Activated effector memory CD4-positive, alpha-beta T cell treated with Interleukin-2 at 50 U/mL for 16 hours (primary cell): Measurements from ENCODE around the gene TSPAN8.
"Not testable (repeated sequence)": the region's sequence is repeated elsewhere in the genome, so short reads cannot be mapped to it uniquely, and the experiment has no call there.

Source experiments
- DNase-seq: peaks from one replicate; pipeline ENCODE4 v3.0.0-alpha.2; 2020

The TSPAN8 gene

DNA sequence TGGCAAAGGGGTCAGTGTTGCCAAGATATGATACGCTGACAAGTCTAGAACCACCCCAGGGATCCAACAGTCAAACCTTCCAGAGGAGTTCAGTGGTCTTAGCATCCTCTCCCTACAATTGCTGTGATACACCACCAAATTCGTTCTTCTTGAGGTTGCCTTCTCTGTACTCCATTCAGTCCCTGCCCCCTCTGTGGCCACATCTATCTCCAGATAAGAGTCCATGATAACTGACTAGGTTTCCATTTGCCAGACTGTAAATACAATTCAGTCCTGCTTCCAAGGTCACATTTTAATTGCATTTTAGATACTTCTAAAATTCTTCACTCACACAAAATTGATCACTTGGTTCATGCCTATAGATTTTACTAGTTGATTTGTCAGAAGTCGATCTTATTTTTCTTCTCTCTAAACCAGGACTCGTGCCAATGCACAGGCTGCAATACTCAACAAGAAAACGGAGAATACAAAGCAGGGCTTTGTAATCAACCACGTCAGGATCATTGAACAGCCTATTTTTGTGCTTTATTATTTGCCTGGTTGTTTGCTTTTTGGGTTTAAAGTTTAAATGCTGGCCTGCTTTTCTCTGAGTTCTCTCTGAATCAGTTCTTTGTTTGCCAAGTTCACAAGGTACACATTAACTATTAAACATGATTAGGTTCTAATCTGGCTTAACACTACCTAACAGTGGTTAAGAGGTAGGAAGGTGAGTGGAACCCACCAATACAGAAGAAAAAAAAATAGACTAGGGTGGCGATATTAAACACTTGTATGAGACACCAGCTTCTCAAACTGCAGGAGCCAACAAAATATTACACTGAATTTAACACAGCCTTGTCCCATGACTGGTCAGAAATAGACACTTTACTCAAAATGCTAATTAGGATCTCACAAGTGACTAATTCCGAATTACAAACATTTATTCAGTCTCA is 5.3 kb upstream of the TSPAN8 start:
- no peak for DNase-seq

DNA sequence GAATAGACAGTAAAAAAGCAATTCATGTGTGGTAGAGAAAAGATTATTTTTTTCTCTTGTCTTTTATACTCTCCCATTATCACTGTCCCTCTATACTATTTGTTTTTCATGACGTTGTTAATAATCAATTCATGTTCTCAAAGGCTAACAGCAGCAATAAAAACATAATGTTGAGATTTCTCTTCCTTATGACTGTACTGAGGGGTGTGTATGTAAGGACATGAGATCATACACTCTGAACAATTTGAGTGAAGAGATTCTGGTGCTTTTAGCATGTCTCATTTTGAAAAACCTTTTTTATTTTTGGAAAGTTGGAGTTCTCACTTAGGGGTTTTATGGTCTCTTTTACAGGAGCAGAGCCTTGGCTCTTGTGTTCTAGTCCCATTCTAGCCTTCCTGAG is 3.8 kb upstream of the TSPAN8 start:
- no peak for DNase-seq

DNA sequence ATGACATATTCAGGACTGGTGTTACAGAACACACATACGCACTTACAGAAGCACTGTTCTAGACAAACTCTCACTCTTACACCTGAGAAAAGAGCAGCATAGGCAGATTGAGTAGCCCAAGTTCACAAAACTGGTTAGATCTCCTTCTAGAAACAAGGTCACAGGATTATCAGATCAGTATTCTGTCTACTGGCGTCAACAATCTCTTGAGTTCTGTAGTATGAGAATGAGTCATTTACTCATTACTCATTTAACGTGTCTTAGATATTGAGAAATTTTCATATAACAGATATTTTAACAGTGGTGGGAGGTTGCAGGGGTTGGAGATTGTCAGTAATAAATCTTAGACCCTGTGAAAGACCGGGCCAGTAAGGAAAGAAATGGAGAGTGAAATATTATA is 2.8 kb upstream of the TSPAN8 start:
- DNase-seq: no peak

GRCh38 chr12:71159878-71160277 is 2.1 kb upstream of the TSPAN8 start:
- DNase-seq: no peak

DNA sequence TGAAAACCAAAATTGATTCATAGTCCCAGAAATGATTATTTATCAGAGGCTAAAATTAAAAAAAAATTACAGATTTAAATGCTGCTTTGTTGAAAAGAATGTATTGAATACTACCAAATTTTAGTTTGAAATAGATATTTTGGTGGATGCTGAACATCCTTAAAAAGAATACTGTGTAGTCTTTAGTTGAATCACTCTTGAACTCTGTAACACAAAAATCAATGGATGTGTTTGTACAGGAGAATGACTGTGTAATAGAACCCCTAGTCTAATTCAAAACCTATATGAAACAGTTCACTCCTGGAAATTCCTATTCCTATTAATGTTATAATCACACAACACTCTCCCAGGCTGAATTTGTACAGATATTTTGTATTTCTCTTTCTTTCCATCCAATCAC is 1.5 kb upstream of the TSPAN8 start:
- no peak for DNase-seq

DNA sequence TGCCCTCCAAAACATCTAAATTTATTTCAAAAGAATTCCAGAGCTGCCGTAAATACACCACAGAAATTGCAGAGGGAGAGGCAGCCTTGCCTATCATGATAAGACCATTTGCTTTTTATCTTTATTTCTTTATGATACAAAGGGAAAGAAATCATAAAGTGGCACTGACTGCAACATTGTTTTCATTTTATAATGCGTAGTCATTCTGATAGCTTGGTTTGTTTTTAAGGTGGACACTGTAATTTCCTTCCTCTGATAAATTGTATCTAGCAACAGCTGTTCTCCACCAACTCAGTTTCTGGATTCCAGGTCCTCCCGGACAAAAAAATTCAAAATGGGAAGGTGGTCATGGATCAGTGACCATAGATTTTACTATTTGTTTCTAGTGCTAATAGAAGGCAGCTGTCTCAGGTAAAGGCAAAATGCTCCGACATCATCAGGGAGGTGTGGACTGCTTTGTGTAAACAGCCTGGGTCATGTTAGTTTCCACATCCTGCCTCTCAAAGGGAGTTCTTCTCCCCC is 623 bp upstream of the TSPAN8 start:
- DNase-seq: no peak

DNA sequence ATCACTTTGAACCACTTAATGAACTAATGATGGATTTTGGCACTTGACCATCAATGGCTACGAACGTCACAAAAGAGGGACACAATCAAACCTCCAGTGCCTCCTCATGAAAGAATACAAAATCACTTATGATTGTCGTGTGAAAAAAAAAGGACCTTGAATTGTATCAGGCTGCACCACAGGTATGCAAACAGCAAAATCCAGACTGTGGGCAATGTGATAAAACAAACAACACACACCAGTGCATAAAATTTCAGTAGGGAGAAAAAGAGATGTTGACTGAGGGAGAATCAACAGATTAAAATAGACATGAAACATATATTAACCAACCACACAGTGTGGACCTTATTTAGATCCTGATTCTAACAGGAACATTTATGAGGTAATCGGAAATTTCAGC is 2.6 kb downstream of the TSPAN8 start:
- no peak for DNase-seq

DNA sequence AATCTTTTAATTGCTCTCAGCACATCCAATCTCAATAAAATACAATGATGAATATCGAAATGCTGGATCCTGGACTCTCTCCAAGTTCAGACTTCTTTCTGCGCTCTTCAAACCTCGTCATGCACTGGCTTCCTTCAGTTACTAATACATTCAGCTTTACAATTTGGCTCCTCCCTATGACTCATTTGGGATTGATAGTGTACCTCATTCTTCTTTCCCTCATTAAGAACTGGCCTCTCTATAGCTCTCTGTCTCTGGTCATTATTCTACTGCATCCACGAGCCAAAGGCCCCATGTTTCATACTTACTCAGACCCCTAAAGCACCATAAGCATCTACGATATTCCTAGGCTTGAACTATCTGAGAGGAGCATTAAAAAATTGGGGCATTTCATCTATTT is 4.9 kb downstream of the TSPAN8 start:
- no peak for DNase-seq

DNA sequence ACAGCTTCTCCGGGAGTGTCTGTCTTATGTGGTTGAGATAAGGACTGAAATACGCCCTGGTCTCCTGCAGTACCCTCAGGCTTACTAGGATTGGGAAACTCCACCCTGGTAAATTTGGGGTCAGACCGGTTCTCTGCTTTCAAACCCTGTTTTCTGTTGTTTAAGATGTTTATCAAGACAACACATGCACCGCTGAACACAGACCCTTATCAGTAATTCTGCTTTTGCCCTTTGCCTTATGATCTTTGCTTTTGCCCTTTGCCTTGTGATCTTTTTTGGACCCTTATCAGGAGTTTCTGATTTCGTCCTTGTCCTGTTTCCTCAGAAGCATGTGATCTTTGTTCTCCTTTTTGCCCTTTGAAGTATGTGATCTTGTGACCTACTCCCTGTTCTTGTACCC is 7.8 kb downstream of the TSPAN8 start:
- DNase-seq: not testable (repeated sequence)

- no peak for DNase-seq
Measured at GRCh38 chr12:71144682-71145081, 13.1 kb downstream of the TSPAN8 start.

GRCh38 chr12:71142956-71143355 is 14.8 kb downstream of the TSPAN8 start:
- DNase-seq: no peak

DNA sequence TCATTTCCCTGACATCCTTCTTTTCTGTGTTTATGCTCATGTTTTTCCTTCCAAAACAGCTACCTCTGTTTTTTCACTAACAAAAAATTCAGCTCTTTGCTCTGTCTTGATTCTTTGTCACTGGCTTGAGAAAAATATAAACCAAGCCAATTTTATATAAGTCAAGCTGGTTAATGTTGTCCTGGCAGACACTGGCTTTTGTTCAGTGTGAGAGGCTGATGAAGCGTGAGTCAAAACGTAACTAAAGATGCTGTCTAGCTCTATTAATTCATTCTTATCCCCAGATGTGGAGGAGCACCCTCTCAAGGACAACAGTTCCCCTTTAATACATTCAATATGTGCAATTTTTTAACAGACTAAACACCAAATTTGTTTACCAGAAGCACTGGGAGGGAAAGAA is 15.8 kb downstream of the TSPAN8 start:
- no peak for DNase-seq

DNA sequence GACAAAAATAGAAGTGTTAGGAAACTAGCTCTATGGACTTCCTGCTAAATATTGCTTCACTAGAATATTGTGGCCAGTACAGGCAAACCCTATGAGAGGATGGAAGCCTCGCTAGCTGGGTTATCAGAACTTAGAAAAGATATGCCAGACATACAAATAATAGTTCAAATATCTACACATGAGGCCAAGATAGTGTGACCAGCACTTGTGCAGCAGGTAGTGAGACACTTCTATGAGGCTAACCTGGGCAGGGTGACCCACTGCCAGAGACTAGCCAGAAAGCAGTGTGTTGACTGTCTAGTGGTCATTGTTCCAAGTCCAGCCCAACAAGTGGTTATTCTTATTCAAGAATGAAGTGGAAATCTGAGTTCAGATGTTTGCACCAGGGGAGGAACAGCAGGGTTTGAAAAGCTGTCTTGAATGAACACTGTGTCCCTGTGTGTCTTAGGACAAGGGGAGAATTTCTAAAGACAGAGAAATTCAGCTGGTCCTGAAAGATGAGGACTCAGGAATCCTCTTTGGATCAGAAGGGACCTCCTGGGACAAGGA is 16.3 kb downstream of the TSPAN8 start:
- DNase-seq: no peak

- DNase-seq: no peak
Measured at GRCh38 chr12:71139153-71139735, 18.6 kb downstream of the TSPAN8 start.

DNA sequence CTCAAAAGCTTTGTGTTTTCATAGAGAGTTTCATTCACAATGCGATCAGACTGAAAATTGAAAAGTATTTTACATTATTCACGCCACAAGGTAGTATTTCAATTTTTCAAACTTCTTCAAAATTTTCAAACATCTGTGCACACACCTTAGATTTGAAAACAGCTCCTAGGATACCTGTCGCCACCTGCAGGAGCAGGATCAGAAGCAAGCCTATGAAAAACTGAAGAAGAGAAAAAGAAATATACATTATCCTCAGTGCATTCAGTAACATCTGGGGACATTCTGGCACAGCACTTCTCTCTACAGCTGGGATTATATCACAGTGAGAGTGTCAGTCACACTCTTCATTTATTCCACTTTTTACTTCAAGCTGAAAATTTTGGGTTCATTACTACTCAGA is 19.8 kb downstream of the TSPAN8 start:
- no peak for DNase-seq

GRCh38 chr12:71135812-71136176 is 22.0 kb downstream of the TSPAN8 start:
- no peak for DNase-seq

DNA sequence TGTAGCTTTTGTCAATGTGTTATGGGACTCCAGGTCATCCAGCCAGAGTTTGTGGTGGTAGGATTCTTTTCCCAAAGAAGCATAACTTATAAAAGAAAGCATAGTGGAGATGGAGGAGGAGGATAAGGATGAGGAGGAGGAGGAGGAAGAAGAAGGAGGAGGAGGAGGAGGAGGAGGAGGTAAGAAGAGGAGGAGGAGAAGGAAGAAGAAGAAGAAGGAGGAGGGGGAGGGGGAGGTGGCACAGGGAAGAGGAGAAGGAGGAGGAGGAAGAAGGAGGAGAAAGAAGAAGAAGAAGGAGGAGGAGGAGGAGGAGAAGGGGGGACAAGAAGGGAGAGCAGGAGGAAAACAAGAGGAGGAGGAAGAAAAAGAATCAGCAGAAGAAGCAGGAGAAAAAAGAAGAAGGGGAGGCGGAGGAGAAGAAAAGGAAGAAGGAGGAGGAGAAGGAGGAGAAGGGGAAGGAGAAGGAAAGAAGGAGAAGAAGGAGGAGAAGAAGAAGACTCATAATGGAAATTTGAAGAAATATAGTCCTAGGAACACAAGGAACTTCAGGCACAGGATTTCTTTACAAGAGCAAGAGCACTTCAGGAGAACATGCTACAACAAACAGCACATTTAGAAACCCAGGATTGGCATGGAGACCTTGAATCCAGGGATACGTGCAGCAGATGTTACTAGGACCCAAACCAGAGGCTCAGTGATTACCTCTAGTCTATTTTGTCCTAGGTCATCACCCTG is 22.6 kb downstream of the TSPAN8 start:
- DNase-seq: no peak

- no peak for DNase-seq
Measured at GRCh38 chr12:71134405-71134804, 23.4 kb downstream of the TSPAN8 start.

DNA sequence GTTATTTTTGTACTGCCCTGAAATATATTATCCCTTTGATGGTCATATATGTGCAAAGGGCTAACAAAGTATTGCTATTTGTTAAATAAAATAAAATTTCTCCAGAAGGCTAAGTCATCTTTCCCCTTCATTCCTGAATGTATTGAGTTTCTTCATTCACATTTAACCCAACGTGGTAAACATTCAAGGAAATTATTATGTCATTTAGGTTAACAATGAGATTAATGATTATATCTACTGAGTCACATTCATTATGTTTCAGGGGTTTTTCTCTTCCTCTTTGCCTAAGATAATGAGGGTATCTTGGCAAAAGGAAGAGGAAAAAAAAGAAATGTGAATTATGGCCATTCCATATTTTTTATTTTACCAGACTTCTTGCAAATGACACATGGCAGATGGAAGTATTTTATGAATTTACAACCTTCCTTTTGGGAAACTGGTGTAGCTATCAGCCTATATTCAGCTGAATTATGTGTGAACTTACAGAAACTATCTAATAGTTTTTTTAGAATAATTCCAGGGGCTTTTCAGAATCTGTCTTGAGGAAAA is 27.2 kb downstream of the TSPAN8 start:
- DNase-seq: no peak

DNA sequence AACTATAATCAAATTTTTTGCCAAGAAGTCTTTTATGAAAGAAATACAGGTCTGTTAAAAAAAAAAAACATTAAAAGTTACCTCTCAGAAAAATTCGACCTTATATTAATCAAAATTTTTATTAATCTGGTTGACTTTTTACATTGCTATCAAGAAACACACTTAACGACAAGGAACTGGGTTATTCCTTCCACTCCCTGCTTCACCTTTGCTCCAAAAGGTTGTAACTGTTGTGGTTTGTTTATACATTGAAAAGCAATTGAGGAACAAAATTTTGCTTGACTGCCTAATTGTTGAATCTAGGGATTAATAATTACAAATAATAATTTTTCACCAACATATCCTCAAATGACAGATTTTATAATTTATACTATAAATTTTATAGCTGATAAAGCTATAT is 28.4 kb downstream of the TSPAN8 start:
- DNase-seq: no peak

DNA sequence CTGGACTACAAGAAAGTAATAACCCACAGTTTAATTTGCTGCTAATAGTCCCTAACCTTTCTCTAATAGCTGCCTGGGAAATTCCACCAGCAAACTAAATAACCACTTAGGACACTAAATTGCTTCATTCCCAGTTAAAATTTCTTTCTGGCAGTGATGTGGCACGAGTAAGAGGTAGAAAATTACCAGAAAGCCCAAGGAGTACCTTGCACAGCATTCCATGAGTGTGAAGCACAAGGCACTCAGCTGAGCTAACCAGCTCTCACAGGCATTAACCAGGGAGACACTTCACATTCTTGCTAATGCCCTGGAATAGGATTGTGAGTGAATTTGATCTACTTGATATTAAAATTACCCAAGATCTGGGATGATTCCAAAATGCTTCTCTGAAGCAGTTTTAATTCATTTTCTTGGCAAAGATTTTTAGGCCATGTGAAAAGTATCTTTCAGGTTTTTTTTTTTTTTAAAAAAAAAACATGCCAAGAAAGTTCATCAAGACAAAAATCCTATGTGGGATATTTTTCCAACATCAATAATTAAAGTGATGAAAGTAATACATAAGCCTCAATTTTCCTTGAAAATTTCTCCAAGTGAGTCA is 29.5 kb downstream of the TSPAN8 start:
- DNase-seq: no peak

GRCh38 chr12:71125949-71126348 is 31.9 kb downstream of the TSPAN8 start:
- DNase-seq: no peak

DNA sequence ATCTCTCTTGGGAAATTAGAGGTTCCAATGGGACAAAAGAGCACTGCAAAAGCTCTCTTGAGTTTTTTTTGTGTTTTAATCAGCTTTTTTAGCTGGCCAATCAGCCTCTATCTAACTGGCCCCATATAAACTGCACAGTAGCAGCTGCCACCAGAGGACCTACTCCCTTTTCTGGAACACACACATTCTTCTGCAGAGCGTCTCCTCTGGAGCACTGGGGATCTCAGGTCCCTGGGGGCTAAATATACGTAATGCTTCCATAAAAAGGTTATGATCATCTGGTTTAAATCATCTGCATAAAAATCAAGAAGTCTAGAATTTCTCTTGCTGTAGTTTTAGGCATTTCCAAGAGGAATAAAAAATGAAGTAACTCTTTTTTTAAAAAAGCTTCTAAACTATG is 32.3 kb downstream of the TSPAN8 start:
- no peak for DNase-seq
